Mesothelial cell of epicardium (in vitro differentiated cells): ENCODE results near the gene FNDC3B. TPM values are rescaled to one million over a fixed set of nuclear protein-coding genes. Genes with fewer than 3 reads are reported as not detected.

ENCODE experiments used
- DNase-seq, 2 experiments: peaks; one replicate each; pipeline ENCODE4 v3.0.0; 2021; ENCODE audit warnings: low spot score in 2 of 2; ENCODE audit not compliant: unreplicated experiment in 2 of 2
- H3K27ac Mint-ChIP-seq: 2 replicates; pipeline ENCODE4 v1.8.0; 2021; ENCODE audit warnings: mixed read lengths
- H3K27me3 Mint-ChIP-seq: 2 replicates; pipeline ENCODE4 v1.8.0; 2021; ENCODE audit warnings: low read depth, mixed read lengths
- H3K36me3 Mint-ChIP-seq: 2 replicates; pipeline ENCODE4 v1.8.0; 2021; ENCODE audit warnings: mixed read lengths
- H3K4me1 Mint-ChIP-seq: 2 replicates; pipeline ENCODE4 v1.8.0; 2021; ENCODE audit warnings: mixed read lengths
- H3K4me3 Mint-ChIP-seq: 2 replicates; pipeline ENCODE4 v1.8.0; 2021; ENCODE audit warnings: mild to moderate bottlenecking, moderate library complexity, mixed read lengths
- H3K9me3 Mint-ChIP-seq: 2 replicates; pipeline ENCODE4 v1.8.0; 2021; ENCODE audit warnings: mixed read lengths
- CTCF ChIP-seq: fragments of 200-600 bp; sonication (generic); IDR thresholded peaks from one replicate; pipeline ENCODE4 v1.5.0; 2021; ENCODE audit warnings: antibody characterized with exemption; ENCODE audit not compliant: unreplicated experiment
- total RNA-seq: library from RNA; stranded (reverse); gene quantifications from 3 replicates; pipeline ENCODE4 v1.2.1, GENCODE V29; 2021

Gene FNDC3B
- total RNA-seq, 1 donor from 2014 or later = 131 TPM

- H3K27me3 Mint-ChIP-seq = no peaks in the 10 kb centered on the region
- no peak overlapping the region for H3K4me3 Mint-ChIP-seq
- H3K4me1 Mint-ChIP-seq = no peaks in the 10 kb centered on the region
- H3K9me3 Mint-ChIP-seq = no peaks in the 10 kb centered on the region
- H3K36me3 Mint-ChIP-seq = peaks cover 46% of the 10 kb centered on the region
- DNase-seq = no peak
- TF ChIP-seq CTCF = peak; percentile 43
- no peak overlapping the region for H3K27ac Mint-ChIP-seq
Observed at GRCh38 chr3:172341482-172342059, 302.2 kb downstream of the FNDC3B start.

DNA sequence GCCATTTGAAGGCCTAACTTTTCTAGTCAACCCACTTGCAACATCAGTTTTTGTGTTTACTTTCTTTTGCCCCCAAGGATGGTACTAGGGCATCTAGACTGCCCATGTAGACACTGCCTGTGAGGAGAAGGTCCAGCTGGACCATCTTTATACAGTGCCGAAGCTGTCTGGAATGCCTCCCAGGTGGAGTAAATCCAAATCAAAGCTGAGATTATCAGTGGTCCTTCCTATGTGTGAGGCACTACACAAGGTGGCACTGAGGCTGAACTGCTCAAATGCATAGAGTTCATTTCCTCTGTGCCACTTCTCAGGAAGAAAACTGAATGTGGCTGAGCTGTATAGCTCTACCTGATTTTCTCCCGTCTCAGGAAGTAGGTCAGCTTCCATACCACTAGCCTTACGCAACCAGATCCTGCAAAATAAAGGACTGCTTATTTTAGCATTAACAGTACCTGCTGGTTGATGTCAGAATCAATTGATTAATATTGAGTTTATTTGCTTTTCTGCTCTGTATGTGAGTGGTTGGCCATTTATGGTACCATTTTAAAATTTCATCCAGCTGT, 302.8 kb downstream of the FNDC3B start:
- Mint-ChIP-seq H3K4me1 (peaks cover 2% of the 10 kb centered on the region), H3K4me3 (no peak overlapping the region), H3K36me3 (peaks cover 45% of the 10 kb centered on the region), H3K27me3 (no peaks in the 10 kb centered on the region), H3K27ac (no peak overlapping the region), H3K9me3 (no peaks in the 10 kb centered on the region)
- no peak for DNase-seq
- no peak for TF ChIP-seq CTCF

DNA sequence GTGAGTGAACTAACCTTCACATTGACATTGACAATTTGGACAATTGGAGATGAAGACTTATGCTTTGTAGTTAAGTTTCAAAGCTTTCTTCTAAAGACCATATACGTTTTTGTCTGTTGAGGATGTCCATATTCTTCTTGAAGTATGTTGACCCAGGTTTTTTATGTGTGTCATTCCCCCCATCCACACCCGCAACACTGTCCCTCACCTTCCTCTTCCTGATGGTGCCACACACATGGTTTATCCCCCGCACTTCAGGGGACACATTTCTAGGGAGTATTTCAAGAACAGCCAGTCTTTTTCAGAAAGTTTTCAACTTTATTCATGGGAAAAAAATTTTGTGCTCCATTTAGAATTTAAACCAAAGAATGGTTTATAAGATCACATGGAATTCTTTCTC, 303.7 kb downstream of the FNDC3B start:
- no peak for TF ChIP-seq CTCF
- H3K4me3 Mint-ChIP-seq = no peak overlapping the region
- no peak for DNase-seq
- H3K27ac Mint-ChIP-seq = no peak overlapping the region
- peaks cover 10% of the 10 kb centered on the region for H3K4me1 Mint-ChIP-seq
- no peaks in the 10 kb centered on the region for H3K27me3 Mint-ChIP-seq
- peaks cover 42% of the 10 kb centered on the region for H3K36me3 Mint-ChIP-seq
- no peaks in the 10 kb centered on the region for H3K9me3 Mint-ChIP-seq

GRCh38 chr3:172343979-172344378, 304.6 kb downstream of the FNDC3B start:
- TF ChIP-seq CTCF = no peak
- Mint-ChIP-seq H3K27ac (no peak overlapping the region), H3K4me1 (peaks cover 16% of the 10 kb centered on the region), H3K36me3 (peaks cover 41% of the 10 kb centered on the region), H3K27me3 (no peaks in the 10 kb centered on the region), H3K9me3 (no peaks in the 10 kb centered on the region), H3K4me3 (no peak overlapping the region)
- DNase-seq = no peak

DNA sequence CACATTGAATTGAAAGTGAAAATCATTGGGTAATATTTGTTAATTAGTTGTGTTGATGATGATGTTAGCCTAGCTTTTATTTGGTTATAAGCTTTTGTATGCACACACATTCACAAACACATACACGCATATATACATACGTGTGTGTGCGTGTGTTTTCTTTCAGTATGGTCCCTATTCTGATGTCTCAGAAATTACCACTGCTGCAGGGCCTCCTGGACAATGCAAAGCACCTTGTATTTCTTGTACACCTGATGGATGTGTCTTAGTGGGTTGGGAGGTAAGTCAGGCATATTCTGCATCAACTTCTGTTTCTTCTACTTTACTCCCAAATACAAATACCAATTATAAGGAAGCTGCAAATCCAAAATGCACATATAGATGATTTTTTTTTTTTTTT, 306.8 kb downstream of the FNDC3B start:
- no peaks in the 10 kb centered on the region for H3K9me3 Mint-ChIP-seq
- no peak overlapping the region for H3K4me3 Mint-ChIP-seq
- no peak for TF ChIP-seq CTCF
- peaks cover 16% of the 10 kb centered on the region for H3K4me1 Mint-ChIP-seq
- H3K27me3 Mint-ChIP-seq = no peaks in the 10 kb centered on the region
- no peak for DNase-seq
- H3K36me3 Mint-ChIP-seq = peaks cover 47% of the 10 kb centered on the region
- no peak overlapping the region for H3K27ac Mint-ChIP-seq
